GM18870 (cell line): ENCODE measurements around the gene POP7.

Experiments used
- ATAC-seq: cut with Tn5 transposase; IDR thresholded peaks from one replicate; pipeline ENCODE4 v1.9.1; 2021; ENCODE audit warnings: moderate library complexity; ENCODE audit not compliant: unreplicated experiment

POP7 gene

DNA sequence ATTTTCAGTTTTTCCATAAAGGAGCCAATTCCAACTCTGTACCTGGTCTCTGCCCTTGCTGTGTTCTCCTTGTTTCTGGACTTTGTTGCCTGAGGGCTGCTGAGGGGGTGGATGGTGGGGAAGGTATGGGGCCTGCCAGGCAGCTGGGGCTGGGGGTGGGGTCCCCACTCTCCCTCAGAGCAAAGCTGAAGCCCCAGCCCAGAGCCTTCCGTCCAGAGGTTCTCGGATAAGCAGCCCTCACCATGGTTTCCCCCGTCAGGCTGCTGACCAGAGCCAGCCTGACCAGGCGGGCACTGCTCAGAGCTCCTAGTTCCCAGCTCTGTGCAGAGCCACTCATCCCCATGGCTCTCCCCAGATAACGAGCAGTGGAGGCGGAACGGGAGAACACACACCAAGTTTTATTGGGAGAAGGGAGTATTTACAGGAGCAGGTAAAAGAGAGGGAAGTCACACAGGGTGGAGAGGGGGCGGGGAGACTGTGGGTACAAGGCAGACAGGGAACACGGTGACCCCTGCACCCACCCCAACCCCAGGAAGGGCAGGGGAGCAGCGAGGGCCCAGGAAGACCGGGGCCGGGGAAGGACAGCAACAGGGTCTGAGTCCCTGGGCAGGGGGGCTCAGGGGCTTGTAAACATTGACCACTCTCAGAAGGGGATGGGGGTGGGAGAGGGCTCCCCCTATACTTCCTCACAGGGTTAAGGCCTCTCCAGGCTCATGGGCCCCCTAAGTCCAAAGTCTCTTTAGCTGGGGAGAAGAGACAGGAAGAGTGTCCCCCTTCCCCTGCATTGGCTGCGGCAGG lies 26.6 kb upstream of the POP7 start:
- ATAC-seq, result no peak

DNA sequence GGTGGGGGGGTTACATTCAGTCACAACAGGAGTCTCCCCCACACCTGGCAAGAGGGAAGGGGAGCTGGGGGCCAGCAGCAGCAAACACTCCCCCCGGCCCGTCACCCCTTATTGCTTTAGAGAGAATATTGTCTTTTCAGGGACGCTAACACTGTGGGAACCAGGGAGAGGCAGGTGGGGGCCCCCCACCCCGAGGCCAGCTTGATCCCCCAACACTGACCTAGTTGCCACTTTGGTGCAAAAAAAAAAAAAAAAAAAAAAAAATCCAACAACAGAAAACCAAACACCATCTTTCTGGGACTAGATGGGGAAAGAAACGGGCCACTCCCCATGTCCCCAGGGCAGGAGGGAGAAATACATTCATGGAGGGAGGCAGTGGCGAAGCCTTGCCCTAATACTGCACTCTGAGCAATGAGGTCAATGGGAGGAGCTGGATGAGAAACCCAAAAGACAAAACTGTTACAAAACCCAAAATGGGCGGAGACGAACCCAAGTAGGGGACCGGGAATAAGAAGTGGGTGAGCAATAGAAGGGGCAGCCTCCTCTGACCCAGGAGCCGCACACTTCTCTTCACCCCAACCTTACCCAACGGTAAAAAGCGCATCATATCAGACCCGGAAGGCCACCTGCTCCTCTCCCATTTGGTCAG lies 25.9 kb upstream of the POP7 start:
- no peak for ATAC-seq

DNA sequence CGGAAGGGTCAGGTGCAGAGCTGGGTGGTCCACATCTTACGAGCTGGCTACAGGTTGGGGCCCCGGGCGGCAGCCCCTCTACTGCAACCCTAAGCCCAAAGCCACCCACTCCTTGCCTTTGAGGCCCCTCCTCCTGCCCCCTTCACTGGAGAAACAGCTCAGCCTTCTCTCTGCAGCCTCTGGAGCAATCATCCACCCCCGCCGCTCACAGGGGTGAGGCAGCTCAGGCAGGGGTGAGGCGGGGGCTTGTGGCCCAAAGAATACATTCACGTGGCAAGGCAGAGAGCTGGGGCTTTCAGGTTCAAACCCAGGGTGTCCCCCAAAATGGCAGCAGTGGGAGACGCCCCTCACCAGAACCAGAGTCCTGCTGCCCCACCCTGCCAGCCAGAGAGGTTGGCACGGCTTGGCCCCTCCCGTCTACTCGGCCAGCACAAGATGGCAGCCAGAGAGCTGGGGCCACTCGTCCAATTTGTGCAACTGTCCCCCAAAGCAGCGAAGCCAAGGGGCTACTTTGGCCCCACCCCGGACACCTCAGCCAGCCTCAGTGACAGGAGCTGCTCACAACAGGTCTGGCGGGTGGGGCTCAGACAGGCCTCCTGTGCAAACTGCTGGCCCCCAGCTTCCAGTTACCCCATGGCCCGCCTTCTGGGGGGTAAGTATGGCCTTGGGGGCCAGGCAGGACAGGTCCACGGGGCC lies 25.2 kb upstream of the POP7 start:
- ATAC-seq, result no peak

DNA sequence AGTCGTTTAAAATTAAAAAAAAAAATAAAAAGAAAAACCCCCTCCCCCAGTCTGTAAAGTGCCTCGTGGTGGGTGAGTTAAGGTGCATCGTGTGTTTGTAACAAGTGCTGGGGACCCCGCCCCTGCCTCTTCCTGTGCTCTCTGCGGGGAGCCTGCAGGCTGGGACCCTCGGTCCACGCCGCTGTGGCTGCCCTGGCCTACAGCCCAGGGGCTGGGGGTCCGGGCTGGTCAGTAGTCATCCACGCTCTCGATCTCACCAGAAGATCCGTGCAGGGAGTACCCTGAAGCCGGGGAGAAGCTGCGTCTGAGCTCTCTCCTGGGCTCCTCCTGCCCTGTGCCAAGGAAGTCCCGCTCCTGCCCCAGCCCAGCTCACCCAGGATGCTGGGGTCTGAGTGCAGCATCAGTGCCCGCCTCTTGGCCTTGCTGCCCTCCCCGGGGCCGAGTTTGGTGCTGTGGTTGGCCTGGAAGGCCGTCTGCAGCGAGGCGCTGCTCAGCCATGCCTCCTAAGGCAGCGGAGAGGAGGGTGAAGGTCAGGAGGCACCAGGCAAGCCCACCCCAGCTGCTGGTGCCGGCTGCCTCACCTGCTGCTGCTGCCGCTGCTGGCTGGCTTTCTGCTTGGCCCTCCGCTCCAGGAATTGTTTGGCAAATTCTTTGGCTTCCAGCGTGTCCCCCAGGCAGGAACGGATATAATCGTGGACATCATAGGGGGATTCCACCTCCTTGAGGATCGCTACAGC lies 24.3 kb upstream of the POP7 start:
- no peak for ATAC-seq

DNA sequence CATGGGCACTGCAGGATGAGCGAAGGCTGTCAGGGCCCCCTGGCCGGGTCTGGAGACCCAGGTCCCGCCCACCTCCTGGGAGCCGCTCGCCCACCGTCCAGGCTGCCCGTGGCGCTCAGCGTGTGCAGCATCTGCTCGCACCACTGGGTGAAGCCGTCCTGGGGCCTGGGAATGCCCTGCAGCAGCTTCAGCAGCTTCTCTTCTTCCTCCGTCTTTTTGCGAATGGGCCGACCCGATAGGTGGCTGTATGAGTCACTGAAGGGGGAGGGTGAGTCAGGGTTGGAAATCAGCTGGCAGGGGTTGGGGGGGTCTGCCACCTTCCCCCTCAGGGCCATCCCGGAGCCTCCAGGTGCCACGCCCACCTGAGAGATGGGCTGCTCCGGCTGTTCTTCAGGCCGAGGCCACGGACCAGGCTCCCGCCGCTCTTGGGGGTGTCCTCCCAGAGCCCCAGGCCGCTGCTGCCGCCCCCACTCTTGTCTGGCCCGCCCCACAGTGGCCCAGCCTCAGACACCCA lies 23.6 kb upstream of the POP7 start:
- no peak for ATAC-seq

DNA sequence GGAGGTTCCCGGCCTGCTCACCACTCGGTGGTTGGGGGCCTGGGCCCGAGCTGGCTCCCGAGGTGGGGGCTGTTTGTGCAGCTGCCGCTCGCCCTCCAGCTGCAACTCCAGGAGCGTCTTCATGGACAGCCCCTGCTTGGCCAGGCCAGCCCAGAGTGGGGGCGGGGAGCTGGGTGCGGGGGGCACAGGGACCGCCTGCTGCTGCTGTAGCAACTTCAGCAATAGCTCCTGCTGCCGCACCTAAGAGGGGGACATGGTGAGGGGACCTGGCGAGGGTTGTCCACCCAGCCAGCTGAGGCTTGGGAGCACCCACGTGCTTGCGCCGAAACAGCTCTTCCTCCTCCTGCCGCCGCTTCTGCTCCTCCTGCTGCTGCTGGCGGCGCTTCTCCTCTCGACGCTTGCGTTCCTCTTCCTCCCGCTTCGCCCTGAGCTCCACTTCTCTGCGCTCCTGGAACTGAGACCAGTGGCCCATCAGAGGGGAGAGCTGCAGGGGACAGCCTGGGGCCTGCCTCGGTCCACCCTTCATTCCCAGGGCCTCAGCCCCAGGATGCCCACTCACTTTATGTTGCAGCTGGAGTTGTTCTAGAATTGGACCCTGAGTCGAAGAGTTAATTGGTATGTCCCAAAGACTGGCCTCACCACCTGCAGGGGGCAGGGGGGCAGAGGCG lies 22.8 kb upstream of the POP7 start:
- ATAC-seq, result no peak

DNA sequence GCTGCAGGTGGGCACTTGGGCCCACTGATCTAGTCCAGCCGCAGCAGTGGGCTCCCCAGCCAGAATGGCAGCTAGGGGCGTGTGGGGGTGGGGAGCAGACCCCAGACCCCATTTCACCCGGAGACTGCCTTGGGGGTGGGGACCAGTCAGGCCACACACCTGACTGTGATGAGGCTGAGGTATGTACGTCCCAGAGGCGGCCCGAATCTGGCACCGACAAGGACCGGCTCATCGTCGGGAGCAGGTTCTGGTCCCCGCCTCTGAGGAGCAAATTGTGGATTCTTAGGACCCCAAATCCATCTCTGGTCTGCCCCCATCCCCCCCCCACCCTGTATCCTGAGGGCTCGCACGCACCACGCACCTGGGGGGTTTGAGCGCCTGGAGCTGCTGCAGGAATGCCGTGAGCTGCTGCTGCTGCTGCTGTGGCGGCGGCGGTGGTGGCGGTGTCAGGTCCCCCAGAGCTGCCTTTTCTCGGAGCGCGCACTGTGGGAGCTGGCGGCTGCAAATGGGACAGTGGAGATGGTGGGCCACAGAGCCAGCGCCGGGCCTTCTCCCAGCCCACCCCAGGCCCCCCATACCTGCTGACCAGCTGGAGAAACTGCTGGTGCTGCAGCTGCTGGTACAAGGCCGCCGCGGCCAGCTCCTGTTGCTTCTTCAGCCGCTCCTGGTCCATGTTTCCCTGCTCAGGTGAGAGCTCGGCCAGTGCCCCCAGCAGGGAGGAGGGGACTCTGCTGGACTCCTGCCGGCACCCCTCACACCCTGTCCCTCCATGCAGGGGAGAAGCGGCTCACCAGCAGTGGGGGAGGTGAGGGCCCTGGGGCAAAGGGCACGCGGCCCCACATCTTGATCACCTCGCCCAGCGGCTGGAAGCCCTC lies 22.0 kb upstream of the POP7 start:
- no peak for ATAC-seq

DNA sequence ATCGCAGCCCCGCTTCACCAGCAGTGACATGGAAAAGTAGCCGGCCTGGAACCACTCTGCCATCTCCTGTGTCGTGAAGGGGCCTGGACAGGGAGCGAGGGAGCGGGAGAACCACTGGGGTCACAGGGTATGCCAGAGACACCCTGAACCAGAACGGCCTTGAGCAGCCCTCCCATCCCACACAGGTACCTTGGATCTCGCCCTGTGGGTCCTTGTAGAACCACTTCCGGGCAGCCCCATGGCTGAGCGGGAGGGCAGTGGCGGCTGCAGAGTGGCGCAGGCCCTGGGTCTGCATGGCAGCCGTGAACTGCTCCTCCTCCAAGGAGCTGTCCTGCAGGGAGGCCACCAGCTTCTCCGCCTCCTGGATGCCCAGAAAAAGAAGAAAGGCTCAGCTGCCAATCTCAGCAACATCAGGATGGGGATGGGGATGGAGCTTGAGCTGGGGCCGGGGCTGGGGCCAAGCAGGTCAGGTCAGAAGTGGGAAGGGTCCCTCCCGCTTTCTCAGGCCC lies 21.3 kb upstream of the POP7 start:
- no peak for ATAC-seq

DNA sequence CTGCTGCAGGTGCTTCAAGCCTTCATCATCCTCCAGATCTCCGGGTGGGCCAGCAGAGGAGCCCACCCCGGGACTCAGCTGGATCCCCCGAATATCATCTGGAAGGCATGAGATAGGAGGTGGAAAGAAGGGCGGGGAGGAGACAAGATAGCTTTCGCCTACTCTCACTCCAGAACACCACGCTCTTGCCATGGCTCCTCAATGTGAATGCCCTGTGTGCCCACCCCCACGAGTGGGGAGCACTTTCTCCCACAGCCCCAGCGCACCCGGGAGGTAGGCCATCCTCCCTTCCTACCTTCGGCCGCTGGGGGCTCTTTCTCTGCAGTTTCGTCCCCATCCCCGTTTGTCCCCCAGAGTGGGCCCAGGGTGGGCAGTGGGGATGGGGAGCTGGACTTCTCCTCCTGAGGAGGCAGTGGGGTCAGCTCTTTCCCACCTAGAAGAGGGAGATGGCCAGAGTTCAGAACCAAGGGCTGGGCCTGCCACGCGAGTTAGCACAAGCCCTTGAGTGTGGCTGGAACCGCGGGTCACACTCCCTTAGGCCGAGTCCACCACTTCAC lies 20.8 kb upstream of the POP7 start:
- no peak for ATAC-seq

DNA sequence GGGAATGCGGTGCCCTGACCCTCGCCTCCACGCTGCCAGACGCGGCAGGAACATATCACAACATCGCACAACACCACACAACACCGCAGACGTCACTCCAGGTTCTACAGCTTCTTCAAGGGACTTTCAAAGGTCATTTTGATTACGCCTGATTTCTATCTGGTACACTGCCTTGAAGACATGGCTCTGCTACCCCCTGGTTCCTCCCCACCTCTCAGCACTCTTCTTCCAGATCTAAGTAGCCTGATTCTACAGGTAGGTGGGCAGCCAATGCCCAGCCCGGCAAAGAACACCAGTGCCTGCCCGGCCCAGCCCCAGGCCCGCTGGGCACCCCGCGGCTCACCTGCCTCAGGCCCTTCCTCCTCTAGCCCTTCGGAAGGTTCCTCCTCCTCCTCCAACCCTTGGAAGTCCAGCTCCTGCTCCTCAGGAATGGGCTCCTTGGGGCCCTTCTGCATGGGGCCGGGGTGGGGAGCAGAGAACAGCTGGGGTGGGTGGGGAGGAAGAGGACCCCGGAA lies 20.2 kb upstream of the POP7 start:
- no peak for ATAC-seq

DNA sequence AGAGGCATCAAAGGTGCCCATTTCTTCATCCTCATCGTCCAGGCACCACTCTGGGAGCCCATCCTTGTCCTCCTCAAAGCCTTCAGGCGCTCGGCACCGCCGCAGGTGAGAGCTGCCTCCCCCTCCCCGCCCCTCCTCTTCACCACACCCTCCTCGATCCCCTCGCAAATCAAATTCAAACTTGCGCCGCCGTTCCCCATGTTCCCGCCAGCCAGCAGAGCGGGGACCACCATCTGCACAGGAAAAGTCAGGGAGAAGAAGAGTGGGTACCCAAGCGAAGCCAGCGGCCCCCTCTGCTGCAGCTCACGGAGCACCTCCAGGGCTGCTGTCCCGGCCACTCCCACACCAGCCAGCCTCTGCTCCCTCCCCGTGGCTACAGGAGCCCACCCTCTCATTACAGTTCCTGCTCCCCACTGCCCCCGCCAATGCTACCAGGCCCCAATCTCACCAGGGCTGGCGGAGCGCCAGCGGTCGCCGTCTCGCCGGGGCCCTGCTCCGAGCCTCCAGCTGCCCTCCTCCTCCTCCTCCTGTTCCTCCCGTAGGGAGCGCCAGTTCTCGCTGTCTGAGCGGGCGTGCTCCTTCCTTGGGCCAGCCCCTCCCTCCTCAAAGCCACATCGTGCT lies 19.6 kb upstream of the POP7 start:
- ATAC-seq, result no peak

DNA sequence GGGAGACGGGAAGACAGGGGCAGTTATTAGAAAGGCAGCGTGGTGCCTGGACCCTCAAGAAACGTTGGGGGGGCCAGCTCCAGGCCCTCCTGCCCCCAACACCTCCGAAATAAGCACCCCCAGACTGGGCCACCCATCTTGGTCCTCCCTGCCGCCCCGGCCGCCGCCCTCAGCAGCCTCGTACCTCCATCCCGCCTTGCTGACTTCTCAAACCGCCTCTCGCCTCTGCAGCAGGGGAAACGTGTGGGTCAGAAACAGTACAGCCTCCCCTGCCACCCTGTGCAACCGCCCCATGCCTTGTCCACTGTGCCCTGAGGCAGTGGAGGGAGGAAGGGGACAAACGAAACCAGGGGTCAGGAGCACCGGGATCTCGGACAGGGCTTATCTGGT lies 19.1 kb upstream of the POP7 start:
- no peak for ATAC-seq

DNA sequence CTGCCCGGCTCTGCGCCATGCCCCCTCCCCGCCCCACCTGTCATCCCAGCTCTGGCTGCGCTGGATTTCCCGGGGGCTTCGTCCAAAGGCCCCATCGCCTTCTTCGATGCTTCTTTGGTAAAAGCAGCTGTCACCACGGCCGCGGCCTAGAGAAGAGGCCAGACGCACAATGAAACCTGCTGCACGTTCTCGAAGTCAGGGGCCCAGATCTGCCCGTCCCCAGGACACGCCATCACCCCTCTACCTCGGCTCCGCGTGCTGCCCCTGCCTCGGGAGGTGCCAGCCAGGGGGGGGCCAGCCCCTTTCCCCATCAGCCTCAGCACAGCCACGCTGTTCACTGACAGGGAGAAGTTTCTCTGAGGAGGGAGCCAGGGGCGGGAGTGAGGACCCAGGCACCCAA lies 18.7 kb upstream of the POP7 start:
- no peak for ATAC-seq

DNA sequence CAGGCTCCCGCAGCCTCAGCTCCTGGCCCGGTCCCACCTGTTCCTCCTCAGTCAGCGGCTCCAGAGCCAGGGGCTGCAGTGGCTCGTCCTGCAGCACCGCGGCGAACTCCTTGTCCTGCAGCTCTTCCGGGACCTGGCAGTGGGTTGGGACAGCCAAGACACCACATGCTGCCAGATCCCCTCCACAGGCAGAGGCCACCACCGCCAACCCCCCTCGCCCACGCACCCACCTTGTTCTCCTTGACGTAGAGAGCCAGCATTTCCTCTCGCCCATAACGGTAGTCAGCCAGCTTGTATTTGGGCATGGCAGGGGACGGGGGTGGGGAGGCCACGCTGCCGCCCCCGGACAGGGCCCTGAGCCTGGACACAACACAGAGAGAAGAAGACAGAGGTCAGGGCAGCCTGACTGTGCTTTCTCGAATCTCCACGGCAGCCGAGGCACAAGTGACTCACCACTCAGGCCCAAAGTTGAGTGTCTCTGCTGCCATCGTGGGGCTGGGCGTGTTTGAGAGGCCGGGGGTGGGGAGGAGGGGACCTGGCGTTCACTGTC lies 18.1 kb upstream of the POP7 start:
- no peak for ATAC-seq

DNA sequence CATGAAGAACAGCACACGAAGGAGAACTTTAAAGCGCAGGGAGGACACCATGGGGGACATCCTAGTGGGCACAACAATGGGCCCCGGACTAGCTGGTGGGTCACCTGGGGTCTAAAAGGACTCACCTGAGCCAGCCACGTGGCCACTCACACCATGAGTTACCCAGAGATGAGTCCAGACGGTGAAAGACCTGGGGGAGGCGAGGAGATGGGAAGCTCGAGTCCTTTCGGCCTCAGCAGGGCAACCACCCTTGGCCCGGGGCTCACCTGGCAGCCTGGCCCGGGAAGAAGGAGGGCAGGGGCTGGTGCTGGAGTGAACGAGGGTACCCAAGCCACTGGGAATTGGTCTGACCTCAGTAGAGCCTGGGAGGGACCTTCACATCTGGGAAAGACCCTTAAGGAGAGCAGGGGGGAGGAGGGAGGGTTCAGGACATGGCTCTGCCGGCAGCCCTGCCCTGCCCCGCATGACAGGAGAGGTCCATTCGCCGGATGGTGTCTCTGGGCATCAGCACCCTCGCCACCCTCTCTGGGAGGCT lies 17.5 kb upstream of the POP7 start:
- no peak for ATAC-seq

DNA sequence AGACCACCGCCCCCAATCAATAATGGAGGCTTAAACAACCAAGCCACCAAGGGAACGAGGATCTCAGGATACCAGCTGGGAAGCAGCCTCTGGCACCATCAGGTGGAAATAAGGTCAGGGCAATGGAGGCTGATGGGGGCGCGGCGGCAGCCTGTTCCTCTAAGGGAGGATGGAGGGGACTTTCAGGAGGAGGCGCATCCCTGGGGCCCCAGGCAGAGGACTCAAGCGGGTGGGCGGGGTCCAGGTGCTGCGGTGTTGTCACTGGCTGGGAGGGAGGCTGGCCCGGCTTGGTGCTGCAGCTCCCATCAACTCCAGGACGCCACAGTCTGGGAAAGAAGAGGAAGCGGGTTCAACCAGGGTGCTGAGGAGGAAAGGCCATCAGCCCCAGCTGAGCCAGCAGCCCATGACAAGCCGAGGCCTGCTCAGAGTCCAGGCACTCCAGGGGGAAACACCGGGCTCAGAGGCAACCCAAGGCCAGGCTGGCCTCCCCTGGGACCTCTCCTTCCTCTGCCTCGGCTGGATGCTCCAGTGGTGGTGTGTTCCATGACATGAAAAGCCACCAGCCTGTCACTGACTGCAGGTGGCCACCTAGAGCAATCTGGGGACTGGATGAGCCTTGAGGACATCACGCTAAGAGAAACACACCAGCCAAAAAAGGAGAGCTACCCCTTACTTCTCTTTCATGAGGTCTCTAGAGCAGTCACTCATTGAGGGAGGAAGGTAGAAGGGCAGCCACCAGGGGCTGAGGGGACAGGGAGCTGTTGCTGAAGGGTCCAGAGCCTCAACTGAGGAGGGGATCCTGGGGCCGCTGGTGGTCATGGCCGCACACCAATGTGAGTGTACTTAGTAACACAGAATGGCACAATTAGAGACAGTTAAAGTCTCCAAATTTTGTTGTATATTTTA lies 16.4 kb upstream of the POP7 start:
- ATAC-seq, result no peak
